ENCODE measurements around the gene SLIT3. TPM values are rescaled to one million over a fixed set of nuclear protein-coding genes. Genes with fewer than 3 reads are reported as not detected.

Gene SLIT3
- total RNA-seq, 2 donors from 2014 or later = 6.6 to 6.7 TPM

GRCh38 chr5:169343766-169344165 is 42.8 kb upstream of the SLIT3 start:
- intact Hi-C loops (cut with DNase I) = no loop called here
- no peak for ATAC-seq
- TF ChIP-seq CTCF (IDR thresholded peaks at IDR 0.05) (no peak), POLR2A (IDR thresholded peaks at IDR 0.05) (no peak)

GRCh38 chr5:169341556-169341955 is 40.6 kb upstream of the SLIT3 start:
- Histone ChIP-seq H3K27ac (no peak overlapping the region), H3K27me3 (no peaks in the 10 kb centered on the region), H3K4me1 (no peaks in the 10 kb centered on the region), H3K9me3 (no peaks in the 10 kb centered on the region), H3K4me3 (no peak overlapping the region), H3K36me3 (replicated peaks in 1 of 2; ENCODE audit: insufficient read depth in 1 of 2, low read depth in 2 of 2) (no peaks in the 10 kb centered on the region)
- intact Hi-C loops (cut with DNase I) = no loop called here
- ATAC-seq (no peak), DNase-seq (no peak)
- TF ChIP-seq POLR2A (IDR thresholded peaks at IDR 0.05) = no peak
- no peak for TF ChIP-seq CTCF (IDR thresholded peaks at IDR 0.05)

More at GRCh38 chr5:169343766-169344165, 42.8 kb upstream of the SLIT3 start:
- H3K4me1 ChIP-seq = no peaks in the 10 kb centered on the region
- no peak for DNase-seq
- H3K27me3 ChIP-seq = no peaks in the 10 kb centered on the region
- no peaks in the 10 kb centered on the region for H3K9me3 ChIP-seq
- H3K4me3 ChIP-seq = no peak overlapping the region
- H3K27ac ChIP-seq = no peak overlapping the region
- no peaks in the 10 kb centered on the region for H3K36me3 ChIP-seq (replicated peaks in 1 of 2; ENCODE audit: insufficient read depth in 1 of 2, low read depth in 2 of 2)

GRCh38 chr5:169339869-169340268 is 38.9 kb upstream of the SLIT3 start:
- no peaks in the 10 kb centered on the region for H3K36me3 ChIP-seq (replicated peaks in 1 of 2; ENCODE audit: insufficient read depth in 1 of 2, low read depth in 2 of 2)
- H3K4me1 ChIP-seq = no peaks in the 10 kb centered on the region
- WGBS, 2 donors = 58 to 68% methylated on average over 2 of the region's 2 CpGs
- no peaks in the 10 kb centered on the region for H3K27me3 ChIP-seq
- ATAC-seq (no peak), DNase-seq (no peak)
- H3K27ac ChIP-seq = no peak overlapping the region
- TF ChIP-seq POLR2A (IDR thresholded peaks at IDR 0.05) = no peak
- no peak for TF ChIP-seq CTCF (IDR thresholded peaks at IDR 0.05)
- no peaks in the 10 kb centered on the region for H3K9me3 ChIP-seq
- intact Hi-C loops (cut with DNase I) = no loop called here
- H3K4me3 ChIP-seq = no peak overlapping the region

- Histone ChIP-seq H3K4me1 (no peaks in the 10 kb centered on the region), H3K36me3 (replicated peaks in 1 of 2; ENCODE audit: insufficient read depth in 1 of 2, low read depth in 2 of 2) (no peaks in the 10 kb centered on the region), H3K9me3 (no peaks in the 10 kb centered on the region), H3K4me3 (no peak overlapping the region), H3K27ac (no peak overlapping the region), H3K27me3 (no peaks in the 10 kb centered on the region)
- WGBS, 2 donors = 59 to 74% methylated on average over 2 of the region's 2 CpGs
- TF ChIP-seq CTCF (IDR thresholded peaks at IDR 0.05) = no peak
- no peak for TF ChIP-seq POLR2A (IDR thresholded peaks at IDR 0.05)
- intact Hi-C loops (cut with DNase I) = no loop called here
- ATAC-seq (no peak), DNase-seq (no peak)
Observed at GRCh38 chr5:169336242-169336641, 35.3 kb upstream of the SLIT3 start.

GRCh38 chr5:169335806-169336205 is 34.9 kb upstream of the SLIT3 start:
- no peaks in the 10 kb centered on the region for H3K36me3 ChIP-seq (replicated peaks in 1 of 2; ENCODE audit: insufficient read depth in 1 of 2, low read depth in 2 of 2)
- 57 to 58% methylated on average over 2 of the region's 2 CpGs for whole genome bisulfite sequencing, 2 donors
- intact Hi-C loops (cut with DNase I) = no loop called here
- no peaks in the 10 kb centered on the region for H3K27me3 ChIP-seq
- no peak for ATAC-seq
- no peak for TF ChIP-seq POLR2A (IDR thresholded peaks at IDR 0.05)
- no peak for TF ChIP-seq CTCF (IDR thresholded peaks at IDR 0.05)
- no peak overlapping the region for H3K27ac ChIP-seq
- H3K9me3 ChIP-seq = no peaks in the 10 kb centered on the region
- no peaks in the 10 kb centered on the region for H3K4me1 ChIP-seq
- no peak overlapping the region for H3K4me3 ChIP-seq
- no peak for DNase-seq
